HEK293 (cell line): Measurements from ENCODE around the gene SIRPB1.
"Not testable (repeated sequence)": the region's sequence is repeated elsewhere in the genome, so short reads cannot be mapped to it uniquely, and the experiment has no call there.

Experiments used
- ZNF112 ChIP-seq: fragments of 450-650 bp; formaldehyde crosslinking; IDR thresholded peaks from 2 replicates; pipeline ENCODE4 v1.5.0; 2017; ENCODE audit warnings: missing biosample characterization, missing genetic modification characterization
- ZNF274 ChIP-seq, 2 experiments: fragments of 200-500 bp in 1 of 2; fragments of 450-650 bp in 1 of 2; sonication (Bioruptor generic) in 1 of 2; formaldehyde crosslinking in 1 of 2; IDR thresholded peaks; 2 replicates each; pipeline versions ENCODE4 v1.5.1 to v1.6.1; 2014 to 2016; ENCODE audit warnings: borderline replicate concordance in 1 of 2, inconsistent platforms in 1 of 2, low read length in 1 of 2, missing biosample characterization in 1 of 2, missing genetic modification characterization in 1 of 2
- ZNF398 ChIP-seq: fragments of 450-650 bp; formaldehyde crosslinking; IDR thresholded peaks from 2 replicates; pipeline ENCODE4 v1.5.1; 2017; ENCODE audit warnings: missing biosample characterization, missing genetic modification characterization
- ZNF514 ChIP-seq: fragments of 450-650 bp; formaldehyde crosslinking; IDR thresholded peaks from 2 replicates; pipeline ENCODE4 v1.5.1; 2016; ENCODE audit warnings: missing biosample characterization, missing genetic modification characterization
- ZNF670 ChIP-seq: fragments of 450-650 bp; formaldehyde crosslinking; IDR thresholded peaks from 2 replicates; pipeline ENCODE4 v1.5.1; 2016; ENCODE audit warnings: missing biosample characterization, missing genetic modification characterization, low read depth
- ZNF768 ChIP-seq: fragments of 450-650 bp; formaldehyde crosslinking; IDR thresholded peaks from 2 replicates; pipeline ENCODE4 v1.5.1; 2018; ENCODE audit warnings: missing biosample characterization, mild to moderate bottlenecking, missing genetic modification characterization
- ZNF785 ChIP-seq: fragments of 450-650 bp; formaldehyde crosslinking; IDR thresholded peaks from 2 replicates; pipeline ENCODE4 v1.5.1; 2016; ENCODE audit warnings: missing biosample characterization, missing genetic modification characterization
- TF ChIP-seq, protein P1 (sequence below): sonication (generic); formaldehyde crosslinking; IDR thresholded peaks from 2 replicates; pipeline ENCODE4 v1.8.1; 2022; ENCODE audit warnings: mild to moderate bottlenecking, moderate library complexity, missing genetic modification reagents
- TF ChIP-seq, protein P2 (sequence below): fragments of 450-650 bp; formaldehyde crosslinking; IDR thresholded peaks from 2 replicates; pipeline ENCODE4 v1.5.1; 2016; ENCODE audit warnings: missing biosample characterization, missing genetic modification characterization
- TF ChIP-seq, protein P3 (sequence below): fragments of 450-650 bp; formaldehyde crosslinking; IDR thresholded peaks from 2 replicates; pipeline ENCODE4 v1.5.1; 2017; ENCODE audit warnings: missing biosample characterization, missing genetic modification characterization

GRCh38 chr20:1638643-1639042, 18.8 kb upstream of the SIRPB1 start:
- TF ChIP-seq, protein P1, sequence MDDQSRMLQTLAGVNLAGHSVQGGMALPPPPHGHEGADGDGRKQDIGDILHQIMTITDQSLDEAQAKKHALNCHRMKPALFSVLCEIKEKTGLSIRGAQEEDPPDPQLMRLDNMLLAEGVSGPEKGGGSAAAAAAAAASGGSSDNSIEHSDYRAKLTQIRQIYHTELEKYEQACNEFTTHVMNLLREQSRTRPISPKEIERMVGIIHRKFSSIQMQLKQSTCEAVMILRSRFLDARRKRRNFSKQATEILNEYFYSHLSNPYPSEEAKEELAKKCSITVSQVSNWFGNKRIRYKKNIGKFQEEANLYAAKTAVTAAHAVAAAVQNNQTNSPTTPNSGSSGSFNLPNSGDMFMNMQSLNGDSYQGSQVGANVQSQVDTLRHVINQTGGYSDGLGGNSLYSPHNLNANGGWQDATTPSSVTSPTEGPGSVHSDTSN (CRISPR knock-in tag): not testable (repeated sequence)
- TF ChIP-seq ZNF785 (tag by site-specific recombination); ZNF768 (tag by site-specific recombination); ZNF670 (tag by site-specific recombination); ZNF112; ZNF274 (IDR thresholded peaks at IDR 0.05; ENCODE audit: low read length); ZNF274 (tag by site-specific recombination; IDR thresholded peaks at IDR 0.05; ENCODE audit: borderline replicate concordance); ZNF398; ZNF514: not testable (repeated sequence)
- TF ChIP-seq, protein P2, sequence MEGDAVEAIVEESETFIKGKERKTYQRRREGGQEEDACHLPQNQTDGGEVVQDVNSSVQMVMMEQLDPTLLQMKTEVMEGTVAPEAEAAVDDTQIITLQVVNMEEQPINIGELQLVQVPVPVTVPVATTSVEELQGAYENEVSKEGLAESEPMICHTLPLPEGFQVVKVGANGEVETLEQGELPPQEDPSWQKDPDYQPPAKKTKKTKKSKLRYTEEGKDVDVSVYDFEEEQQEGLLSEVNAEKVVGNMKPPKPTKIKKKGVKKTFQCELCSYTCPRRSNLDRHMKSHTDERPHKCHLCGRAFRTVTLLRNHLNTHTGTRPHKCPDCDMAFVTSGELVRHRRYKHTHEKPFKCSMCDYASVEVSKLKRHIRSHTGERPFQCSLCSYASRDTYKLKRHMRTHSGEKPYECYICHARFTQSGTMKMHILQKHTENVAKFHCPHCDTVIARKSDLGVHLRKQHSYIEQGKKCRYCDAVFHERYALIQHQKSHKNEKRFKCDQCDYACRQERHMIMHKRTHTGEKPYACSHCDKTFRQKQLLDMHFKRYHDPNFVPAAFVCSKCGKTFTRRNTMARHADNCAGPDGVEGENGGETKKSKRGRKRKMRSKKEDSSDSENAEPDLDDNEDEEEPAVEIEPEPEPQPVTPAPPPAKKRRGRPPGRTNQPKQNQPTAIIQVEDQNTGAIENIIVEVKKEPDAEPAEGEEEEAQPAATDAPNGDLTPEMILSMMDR (tag by site-specific recombination): not testable (repeated sequence)
- TF ChIP-seq, protein P3, sequence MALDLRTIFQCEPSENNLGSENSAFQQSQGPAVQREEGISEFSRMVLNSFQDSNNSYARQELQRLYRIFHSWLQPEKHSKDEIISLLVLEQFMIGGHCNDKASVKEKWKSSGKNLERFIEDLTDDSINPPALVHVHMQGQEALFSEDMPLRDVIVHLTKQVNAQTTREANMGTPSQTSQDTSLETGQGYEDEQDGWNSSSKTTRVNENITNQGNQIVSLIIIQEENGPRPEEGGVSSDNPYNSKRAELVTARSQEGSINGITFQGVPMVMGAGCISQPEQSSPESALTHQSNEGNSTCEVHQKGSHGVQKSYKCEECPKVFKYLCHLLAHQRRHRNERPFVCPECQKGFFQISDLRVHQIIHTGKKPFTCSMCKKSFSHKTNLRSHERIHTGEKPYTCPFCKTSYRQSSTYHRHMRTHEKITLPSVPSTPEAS (tag by site-specific recombination): not testable (repeated sequence)
